ACHN (cell line): ENCODE results near the gene FRMPD4.
A peak's percentile ranks its signal among the peaks of the same experiment; 100 is the strongest.
"Not testable (repeated sequence)": the region's sequence is repeated elsewhere in the genome, so short reads cannot be mapped to it uniquely, and the experiment has no call there.

ENCODE experiments used
- DNase-seq: peaks from one replicate; pipeline ENCODE4 v3.0.0-alpha.2; 2015
- in situ Hi-C: cut with HindIII; loops from 2 replicates; pipeline ENCODE4 v1.10.0; 2017; ENCODE audit warnings: low sequenced_read_pairs, low pct_ligation_motif_present, low pct_unique_long_range_greater_than_20kb

The FRMPD4 gene

GRCh38 chrX:12460929-12461328 is 322.7 kb downstream of the FRMPD4 start:
- in situ Hi-C loops: no loop called here
- no peak for DNase-seq

- no peak for DNase-seq
- in situ Hi-C loops: no loop called here
Observed at GRCh38 chrX:12463052-12463451, 324.8 kb downstream of the FRMPD4 start.

- in situ Hi-C loops: no loop called here
Observed at GRCh38 chrX:12463873-12464272, 325.6 kb downstream of the FRMPD4 start.

GRCh38 chrX:12467321-12467720 is 329.0 kb downstream of the FRMPD4 start:
- DNase-seq: no peak
- in situ Hi-C loops: no loop called here

More at GRCh38 chrX:12463873-12464272, 325.6 kb downstream of the FRMPD4 start:
- no peak for DNase-seq

DNA sequence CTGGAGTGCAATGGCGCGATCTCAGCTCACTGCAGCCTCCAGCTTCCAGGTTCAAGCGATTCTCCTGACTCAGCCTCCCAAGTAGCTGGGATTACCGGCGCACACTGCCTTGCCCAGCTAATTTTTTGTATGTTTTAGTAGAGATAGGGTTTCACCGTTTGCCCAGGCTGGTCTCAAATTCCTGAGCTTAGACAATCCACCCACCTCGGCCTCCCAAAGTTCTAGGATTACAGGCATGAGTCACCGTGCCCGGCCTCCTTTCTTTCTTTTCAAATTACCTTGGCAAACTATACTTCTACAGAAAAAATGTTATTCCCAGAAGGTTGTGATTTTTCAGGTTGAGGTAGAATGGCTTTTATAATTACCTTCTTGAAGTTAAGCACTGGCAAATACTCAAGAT is 331.0 kb downstream of the FRMPD4 start:
- no peak for DNase-seq
- in situ Hi-C loops: no loop called here

GRCh38 chrX:12471061-12471460 is 332.8 kb downstream of the FRMPD4 start:
- DNase-seq: no peak
- in situ Hi-C loops: no loop called here

GRCh38 chrX:12480956-12481355 is 342.7 kb downstream of the FRMPD4 start:
- in situ Hi-C loops: no loop called here
- DNase-seq: no peak

DNA sequence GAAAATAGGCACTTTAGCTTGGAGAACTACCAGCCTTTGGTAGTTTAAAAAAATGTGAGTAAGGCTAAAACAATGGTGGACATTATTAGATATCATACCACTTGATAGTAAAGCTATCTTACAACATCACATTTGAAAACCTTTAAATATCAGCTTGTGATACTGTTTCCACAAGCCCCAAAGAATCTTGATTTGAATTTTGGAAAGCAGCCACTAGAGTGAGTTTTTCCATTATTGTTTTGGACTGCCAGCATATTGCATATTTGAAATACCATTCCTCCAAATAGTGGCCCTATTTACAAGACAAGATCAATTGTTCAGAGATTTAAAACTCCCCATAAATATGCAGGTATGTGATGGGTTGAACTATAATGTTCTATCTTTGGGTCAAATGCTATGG is 349.9 kb downstream of the FRMPD4 start:
- in situ Hi-C loops: no loop called here
- no peak for DNase-seq

DNA sequence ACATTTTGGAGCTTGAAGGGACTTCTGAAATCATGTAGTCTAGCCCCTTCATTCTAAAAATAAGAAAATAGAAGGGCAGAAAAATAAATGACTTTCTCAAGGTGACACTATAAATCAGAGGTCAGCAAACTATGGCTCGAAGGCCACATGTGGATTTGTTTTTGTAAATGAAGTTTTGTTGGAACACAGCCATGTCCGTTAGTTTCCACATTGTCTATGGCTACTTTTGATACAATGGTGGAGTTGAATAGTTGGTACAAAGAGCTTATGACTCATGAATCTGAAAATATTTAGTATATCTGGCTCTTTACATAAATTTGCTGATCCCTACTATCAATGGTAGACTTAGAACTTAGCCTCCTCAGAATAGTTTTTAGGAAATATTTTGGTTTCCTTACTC is 350.5 kb downstream of the FRMPD4 start:
- no peak for DNase-seq
- in situ Hi-C loops: no loop called here

GRCh38 chrX:12489341-12489740 is 351.1 kb downstream of the FRMPD4 start:
- in situ Hi-C loops: no loop called here
- no peak for DNase-seq

DNA sequence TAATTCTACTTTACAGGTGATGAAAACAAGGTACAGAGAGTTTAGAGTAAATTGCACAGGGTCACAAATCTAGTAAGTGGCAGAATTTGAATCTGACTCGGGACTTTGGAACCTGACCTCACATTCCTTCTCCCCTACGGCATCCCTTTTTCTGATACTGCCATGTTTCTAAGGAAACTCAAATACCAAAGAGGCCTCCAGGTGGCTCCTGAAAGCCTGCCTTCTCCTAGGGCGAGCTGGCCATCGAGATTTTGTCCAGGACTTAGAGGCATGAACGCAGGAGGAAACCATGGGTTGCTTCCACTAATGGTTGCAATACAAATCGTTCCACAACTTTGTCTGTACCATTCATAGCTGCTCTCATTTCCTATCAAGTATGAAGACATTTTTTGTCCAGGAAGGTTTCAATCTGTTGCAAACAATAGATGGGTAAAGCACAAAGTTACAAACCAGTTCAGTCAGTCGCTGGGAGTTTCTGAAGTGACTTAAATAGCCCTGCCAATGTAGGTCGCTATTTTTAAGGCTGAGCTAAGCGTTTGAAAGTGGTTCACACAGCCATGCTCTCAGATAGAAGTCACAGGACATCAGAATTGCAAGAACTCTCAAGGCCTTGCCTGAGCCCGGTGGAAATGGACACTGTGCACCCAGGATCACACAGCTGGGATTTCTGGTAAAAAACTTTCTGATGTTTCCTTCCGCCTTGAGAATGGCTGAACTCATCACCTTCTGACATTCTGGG is 356.3 kb downstream of the FRMPD4 start:
- DNase-seq: no peak
- in situ Hi-C loops: no loop called here

DNA sequence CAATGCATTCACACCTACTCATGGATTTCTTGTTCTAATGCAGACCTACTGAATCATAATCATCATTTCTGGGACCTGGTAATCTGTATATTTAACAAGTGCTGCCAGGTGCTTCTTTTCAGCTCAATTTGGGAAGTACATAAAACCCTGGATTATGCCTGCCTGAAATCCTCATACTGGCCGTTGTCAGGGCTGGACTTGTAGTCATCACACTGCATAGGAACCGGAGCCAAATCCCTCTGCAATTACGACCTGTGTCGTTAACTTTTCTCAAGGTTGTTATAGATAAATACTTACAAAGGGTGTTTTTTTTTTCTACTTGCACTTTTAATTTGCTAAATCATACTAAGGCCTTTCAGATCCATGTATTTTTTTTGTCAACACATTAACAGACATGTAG is 358.1 kb downstream of the FRMPD4 start:
- no peak for DNase-seq
- in situ Hi-C loops: no loop called here

DNA sequence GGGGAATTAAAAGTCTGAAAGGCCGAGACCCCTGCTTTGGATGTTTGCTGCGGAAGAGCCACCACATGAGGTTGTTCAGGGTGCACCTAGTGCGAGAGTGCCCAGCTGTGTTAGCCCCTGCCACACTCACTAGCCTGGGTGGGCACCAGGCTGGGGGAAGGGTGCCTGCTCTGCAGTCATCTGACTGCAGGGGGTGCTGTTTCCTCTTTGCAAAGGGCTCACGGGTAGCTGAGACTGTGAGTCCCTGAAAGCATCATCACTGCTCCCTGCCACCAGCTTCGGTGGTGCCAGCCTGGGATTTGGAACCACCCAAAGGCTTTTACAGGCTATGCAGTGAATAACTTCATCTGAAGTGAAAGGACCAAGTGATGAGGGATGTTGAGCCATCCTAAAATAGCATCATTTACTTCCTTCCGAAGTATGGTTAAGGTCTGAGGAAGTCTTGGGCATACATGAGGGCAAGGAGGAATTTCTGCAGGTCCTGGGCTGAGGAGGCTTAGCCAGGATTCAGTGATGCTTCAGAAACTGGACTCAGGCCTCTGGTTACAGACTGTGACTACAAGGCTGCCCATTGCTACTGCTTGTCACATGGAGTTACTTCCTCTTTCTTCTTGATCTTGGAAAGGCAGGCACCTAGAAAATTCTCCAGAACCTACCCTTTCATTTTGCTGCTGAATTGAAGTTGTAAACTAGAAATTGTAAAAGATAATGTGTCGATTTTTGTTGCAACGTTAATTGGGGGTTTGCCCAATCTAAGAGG is 359.7 kb downstream of the FRMPD4 start:
- DNase-seq: peak; percentile 4
- in situ Hi-C loops: no loop called here

DNA sequence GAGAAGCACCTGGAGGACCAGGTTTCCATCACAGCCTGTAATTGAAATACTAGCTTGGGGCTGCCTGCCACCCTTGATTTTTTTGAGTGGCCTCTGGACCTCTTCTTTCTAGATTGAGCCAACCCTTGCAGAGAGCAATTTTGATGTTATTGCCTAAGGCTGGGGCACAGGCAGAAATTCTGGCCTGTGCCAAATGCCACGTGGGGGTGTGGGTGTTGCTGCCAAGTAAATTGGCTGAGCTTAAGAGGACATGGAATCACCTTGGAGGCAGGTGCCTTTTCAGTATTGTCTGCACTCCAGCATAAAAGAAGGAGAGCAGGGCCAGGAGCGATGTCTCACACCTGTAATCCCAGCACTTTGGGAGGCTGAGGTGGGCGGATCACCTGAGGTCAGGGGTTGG is 366.9 kb downstream of the FRMPD4 start:
- in situ Hi-C loops: no loop called here
- DNase-seq: no peak

- in situ Hi-C loops, DNase-seq: not testable (repeated sequence)
Observed at GRCh38 chrX:12515384-12515783, 377.1 kb downstream of the FRMPD4 start.

GRCh38 chrX:12526306-12526705 is 388.0 kb downstream of the FRMPD4 start:
- DNase-seq: no peak

GRCh38 chrX:12538096-12538495 is 399.8 kb downstream of the FRMPD4 start:
- DNase-seq, in situ Hi-C loops: not testable (repeated sequence)

More at GRCh38 chrX:12526306-12526705, 388.0 kb downstream of the FRMPD4 start:
- in situ Hi-C loops: no loop called here

GRCh38 chrX:12542251-12542650 is 404.0 kb downstream of the FRMPD4 start:
- DNase-seq, in situ Hi-C loops: not testable (repeated sequence)

GRCh38 chrX:12548341-12548740 is 410.1 kb downstream of the FRMPD4 start:
- in situ Hi-C loops: no loop called here
- no peak for DNase-seq

DNA sequence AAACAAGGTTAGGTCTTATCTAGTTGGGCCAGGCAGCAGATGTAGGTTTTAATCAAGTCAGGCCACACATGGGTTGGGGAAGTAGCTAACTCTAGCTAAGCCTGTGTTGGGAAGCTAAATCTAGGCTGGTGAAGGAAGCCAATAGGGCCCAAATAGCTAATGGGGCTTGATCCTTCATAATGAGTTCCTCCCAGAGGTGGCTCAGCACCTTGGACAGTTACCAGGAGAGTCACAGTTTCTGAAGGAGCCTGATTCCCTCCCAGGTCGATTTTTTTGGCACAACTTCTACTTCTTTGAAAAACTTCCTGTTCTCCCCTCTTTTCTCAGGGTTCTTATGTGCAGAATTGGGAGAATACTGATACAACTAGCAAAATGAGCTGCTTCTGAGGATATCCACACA is 410.5 kb downstream of the FRMPD4 start:
- DNase-seq: peak; percentile 17
- in situ Hi-C loops: no loop called here
